GM10248 (cell line): ENCODE data around the gene SLX9.

Source experiments
- CTCF ChIA-PET: fragments of 300-600 bp; sonication (Branson Sonifier 250); formaldehyde crosslinking; extraction: SDS; loops from one replicate; lab custom pipeline; 2021; ENCODE audit warnings: antibody characterized with exemption; lab: Yijun Ruan, JAX
- POLR2A ChIA-PET: fragments of 350-650 bp; sonication (Branson Sonifier 250); formaldehyde crosslinking; extraction: SDS; loops from one replicate; lab custom pipeline; 2020; ENCODE audit warnings: antibody characterized with exemption; lab: Yijun Ruan, JAX
- DNase-seq: peaks from one replicate; pipeline ENCODE4 v3.0.0; 2012; ENCODE audit errors: extremely low spot score
- TF ChIP-seq, protein P1 (sequence below): IDR thresholded peaks from 2 replicates; pipeline ENCODE4 v1.5.1; 2012; ENCODE audit warnings: mild to moderate bottlenecking, low read depth; ENCODE audit errors: extremely low read depth, missing control alignments, control extremely low read depth

The SLX9 gene

DNA sequence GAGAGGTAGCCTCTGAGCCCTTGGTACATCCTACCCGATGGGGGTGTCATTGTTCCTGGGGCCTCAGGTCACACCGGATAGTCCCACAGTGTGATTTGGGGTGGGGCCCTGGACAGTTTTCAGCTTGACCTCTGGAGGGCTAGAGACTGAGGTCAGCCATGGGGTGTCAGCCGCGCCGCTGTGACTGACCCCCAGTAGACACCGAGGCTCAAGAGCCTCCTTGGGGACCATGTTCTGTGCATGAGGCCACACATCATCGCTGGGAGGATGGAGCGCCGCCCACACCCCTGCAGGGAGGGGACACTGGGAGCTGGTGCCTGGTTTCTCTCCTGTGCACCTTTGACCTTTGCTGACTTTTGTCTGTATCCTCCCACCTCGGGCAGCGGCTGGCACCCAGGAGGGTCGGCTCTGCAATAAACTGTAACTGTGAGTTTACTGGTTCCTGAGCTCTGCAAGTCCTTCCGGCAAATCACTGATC is 41.8 kb upstream of the SLX9 start:
- POLR2A ChIA-PET: no interaction called here
- CTCF ChIA-PET: interaction anchor here (1.1 to 6.4 kb wide), 4 partner anchors 9 to 231 kb away, joined by 4 to 46 read pairs (median 5); no protein-coding TSS in a partner anchor
- TF ChIP-seq, protein P1, sequence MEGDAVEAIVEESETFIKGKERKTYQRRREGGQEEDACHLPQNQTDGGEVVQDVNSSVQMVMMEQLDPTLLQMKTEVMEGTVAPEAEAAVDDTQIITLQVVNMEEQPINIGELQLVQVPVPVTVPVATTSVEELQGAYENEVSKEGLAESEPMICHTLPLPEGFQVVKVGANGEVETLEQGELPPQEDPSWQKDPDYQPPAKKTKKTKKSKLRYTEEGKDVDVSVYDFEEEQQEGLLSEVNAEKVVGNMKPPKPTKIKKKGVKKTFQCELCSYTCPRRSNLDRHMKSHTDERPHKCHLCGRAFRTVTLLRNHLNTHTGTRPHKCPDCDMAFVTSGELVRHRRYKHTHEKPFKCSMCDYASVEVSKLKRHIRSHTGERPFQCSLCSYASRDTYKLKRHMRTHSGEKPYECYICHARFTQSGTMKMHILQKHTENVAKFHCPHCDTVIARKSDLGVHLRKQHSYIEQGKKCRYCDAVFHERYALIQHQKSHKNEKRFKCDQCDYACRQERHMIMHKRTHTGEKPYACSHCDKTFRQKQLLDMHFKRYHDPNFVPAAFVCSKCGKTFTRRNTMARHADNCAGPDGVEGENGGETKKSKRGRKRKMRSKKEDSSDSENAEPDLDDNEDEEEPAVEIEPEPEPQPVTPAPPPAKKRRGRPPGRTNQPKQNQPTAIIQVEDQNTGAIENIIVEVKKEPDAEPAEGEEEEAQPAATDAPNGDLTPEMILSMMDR: no peak
- no peak for DNase-seq

DNA sequence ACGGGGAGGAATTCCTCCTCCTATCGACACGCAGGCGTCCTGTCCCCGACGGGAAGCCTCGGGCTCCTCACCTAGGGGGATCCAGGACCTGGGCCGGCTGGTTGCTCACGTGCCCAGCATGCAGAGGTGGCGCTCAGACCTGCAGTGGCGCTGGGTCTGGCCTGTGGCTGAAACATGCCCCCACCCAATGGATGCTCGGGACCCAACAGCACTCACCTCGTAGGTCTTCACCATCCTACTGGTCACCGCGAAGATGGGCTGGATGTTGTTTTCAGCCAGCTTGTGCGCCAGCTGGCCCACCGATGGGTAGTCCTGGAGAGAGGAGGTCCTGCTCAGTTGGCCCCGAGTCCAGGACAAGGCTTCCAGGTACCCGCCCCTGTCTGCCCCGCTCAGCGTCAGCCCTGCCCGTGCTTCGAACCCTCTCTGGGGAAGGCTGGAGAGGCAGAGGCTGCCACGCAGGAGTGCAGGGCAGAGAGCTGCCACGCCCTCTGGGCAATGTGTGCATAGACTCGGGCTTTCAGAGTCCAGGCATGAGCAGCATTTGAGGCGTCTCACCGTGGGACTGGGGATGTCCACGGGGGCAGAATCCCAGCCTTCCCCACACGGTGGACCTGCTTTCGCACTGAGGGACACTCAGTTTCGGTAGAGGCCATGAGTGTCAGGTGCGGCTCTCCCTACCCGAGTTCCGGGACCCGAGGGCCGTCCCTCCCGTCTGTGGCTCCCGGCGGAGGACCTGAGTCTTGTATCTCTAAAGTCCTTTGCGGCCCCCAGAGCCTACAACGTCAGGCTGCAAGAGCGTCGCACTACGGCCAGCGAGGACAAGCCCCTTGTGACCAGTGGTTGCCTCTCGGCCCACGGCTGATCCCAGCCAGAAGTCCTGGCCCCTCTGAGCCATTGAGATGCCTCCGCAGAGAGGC is 40.7 kb upstream of the SLX9 start:
- CTCF ChIA-PET: interaction anchor here (1.2 to 2.2 kb wide), 2 partner anchors 8 to 30 kb away, joined by 5 read pairs; no protein-coding TSS in a partner anchor
- TF ChIP-seq, protein P1: no peak
- POLR2A ChIA-PET: no interaction called here
- no peak for DNase-seq

- DNase-seq: no peak
- CTCF ChIA-PET: interaction anchor here (1.1 to 2.2 kb wide), 2 partner anchors 12 to 29 kb away, joined by 3 to 5 read pairs; no protein-coding TSS in a partner anchor
- TF ChIP-seq, protein P1: no peak
- POLR2A ChIA-PET: no interaction called here
Measured at GRCh38 chr21:44899768-44900558, 39.9 kb upstream of the SLX9 start.

- TF ChIP-seq, protein P1: no peak
- no peak for DNase-seq
- CTCF ChIA-PET: interaction anchor here (1.1 kb wide), 1 partner anchor 11 kb away, joined by 3 read pairs; no protein-coding TSS in a partner anchor
- POLR2A ChIA-PET: no interaction called here
Measured at GRCh38 chr21:44900559-44901251, 39.1 kb upstream of the SLX9 start.

GRCh38 chr21:44901391-44902074 is 38.3 kb upstream of the SLX9 start:
- POLR2A ChIA-PET: no interaction called here
- TF ChIP-seq, protein P1: no peak
- CTCF ChIA-PET: no interaction called here
- no peak for DNase-seq
